Activated CD8-positive, alpha-beta memory T cell treated with anti-CD3 and anti-CD28 coated beads for 48 hours (primary cell): Measurements from ENCODE around the gene GRIN2C.

ENCODE experiments used
- DNase-seq, 3 experiments: peaks; one replicate each; pipeline ENCODE4 v3.0.0-alpha.2; 2020; ENCODE audit warnings: low read depth in 2 of 3, low spot score in 2 of 3

The GRIN2C gene

GRCh38 chr17:74850310-74850709 is 9.4 kb downstream of the GRIN2C start:
- DNase-seq: no peak

DNA sequence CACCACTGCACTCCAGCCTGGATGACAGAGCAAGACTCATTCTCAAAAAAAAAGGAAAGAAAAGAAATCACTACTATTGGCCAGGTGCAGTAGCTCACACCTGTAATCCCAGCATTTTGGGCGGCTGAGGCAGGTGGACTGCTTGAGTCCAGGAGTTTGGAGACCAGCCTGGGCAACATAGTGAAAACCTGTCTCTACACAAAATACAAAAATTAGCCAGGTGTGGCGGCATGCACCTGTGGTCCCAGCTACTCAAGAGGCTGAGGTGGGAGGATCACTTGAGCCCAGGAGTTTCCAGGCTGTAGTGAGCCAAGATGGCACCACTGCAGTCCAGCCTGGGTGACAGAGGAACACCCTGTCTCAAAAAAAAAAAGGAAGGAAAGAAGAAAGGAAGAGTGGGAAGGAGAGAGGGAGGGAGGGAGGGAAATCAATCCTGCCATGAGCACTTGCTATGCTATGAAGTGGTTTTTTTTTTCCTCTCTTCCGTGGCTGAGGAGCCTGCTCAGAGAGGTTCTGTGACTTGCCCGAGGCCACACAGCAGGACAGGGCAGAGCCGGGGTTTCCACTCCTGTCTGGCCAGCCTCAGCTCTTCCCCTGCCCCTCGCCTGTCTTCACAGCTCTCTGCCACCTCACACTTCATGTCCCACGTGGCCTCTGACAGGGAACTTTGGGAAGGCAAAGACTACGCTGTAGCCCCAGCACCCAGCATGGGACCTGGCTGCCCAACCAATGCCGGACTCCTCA is 10.9 kb downstream of the GRIN2C start:
- DNase-seq: no peak

DNA sequence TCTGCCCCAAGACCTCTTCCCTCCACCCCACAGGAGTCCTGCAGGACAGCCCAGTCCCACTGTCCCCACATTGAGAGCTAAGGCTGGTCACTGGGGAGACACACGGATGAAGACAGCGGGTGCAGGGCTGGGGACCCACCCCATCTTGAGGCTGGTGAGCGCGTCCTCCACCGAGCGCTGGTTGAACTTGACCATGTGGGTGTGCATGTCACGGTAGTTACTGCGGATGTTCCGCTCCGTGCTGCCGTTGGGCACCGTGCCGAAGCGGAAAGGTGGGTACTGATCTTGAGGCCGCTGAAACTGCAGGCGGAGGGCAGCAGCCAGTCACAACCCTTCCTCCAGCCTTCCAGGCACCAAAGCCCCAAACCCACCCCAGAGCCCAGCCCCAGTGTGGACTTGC is 13.1 kb downstream of the GRIN2C start:
- no peak for DNase-seq

- no peak for DNase-seq
Observed at GRCh38 chr17:74843352-74843627, 16.4 kb downstream of the GRIN2C start.

DNA sequence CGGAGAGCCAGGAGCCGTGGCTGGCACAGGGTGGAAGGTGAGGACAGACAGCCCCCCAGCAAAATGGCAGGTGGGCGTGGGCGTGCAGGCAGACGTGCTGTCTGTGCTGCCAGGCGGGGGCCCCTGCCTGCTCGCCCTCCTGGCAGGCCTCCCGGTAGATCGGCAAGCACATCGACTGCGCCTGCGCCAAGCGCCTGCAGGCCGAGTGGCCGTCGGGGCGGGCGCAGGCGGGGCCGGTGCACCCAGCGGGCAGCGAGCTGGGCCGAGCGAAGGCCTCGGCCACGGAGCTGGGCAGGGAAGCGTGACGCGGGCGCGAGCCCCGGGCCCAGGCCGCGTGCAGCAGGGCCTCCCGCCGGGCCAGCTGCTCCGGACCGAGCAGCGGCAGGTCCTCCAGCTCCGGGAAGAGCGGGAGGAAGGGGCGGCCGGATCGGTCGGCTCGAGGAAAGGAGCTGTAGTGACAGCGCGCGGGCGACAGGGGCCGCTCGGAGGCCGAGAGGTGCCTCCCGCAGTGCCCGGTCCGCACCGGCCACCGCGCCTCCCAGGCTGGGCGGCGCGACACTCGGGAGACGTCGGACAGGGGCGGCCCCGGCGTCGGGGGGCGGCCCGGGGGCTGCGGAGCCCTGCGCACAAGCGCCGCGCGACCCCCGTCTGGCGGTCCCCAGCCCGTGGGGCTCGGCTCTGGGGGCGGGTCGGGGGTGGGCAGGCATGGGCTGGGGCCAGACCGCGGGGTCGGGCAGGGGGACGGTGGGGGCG is 16.9 kb downstream of the GRIN2C start:
- DNase-seq: no peak

DNA sequence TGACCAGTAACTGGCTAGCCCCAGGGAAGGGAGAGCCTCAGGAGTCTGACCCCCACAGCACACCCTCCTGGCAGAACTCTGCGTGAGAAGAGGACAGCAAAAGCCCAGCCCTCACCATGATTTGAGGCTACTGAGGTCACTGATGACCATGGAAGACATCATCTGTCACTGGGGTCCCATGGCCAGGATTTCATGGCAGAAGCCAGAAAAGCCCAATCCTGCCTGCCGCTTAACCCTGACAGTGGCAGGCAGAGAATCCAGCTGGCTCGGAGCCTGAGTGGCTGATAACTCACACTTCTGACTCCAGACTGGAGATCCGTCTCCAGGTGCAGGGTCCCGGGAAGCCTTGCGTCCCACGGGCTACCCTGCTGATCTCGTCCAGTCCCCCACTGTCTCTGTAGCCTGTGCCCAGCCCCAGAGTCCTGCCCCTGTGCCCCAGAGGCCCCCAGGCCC is 17.5 kb downstream of the GRIN2C start:
- no peak for DNase-seq

DNA sequence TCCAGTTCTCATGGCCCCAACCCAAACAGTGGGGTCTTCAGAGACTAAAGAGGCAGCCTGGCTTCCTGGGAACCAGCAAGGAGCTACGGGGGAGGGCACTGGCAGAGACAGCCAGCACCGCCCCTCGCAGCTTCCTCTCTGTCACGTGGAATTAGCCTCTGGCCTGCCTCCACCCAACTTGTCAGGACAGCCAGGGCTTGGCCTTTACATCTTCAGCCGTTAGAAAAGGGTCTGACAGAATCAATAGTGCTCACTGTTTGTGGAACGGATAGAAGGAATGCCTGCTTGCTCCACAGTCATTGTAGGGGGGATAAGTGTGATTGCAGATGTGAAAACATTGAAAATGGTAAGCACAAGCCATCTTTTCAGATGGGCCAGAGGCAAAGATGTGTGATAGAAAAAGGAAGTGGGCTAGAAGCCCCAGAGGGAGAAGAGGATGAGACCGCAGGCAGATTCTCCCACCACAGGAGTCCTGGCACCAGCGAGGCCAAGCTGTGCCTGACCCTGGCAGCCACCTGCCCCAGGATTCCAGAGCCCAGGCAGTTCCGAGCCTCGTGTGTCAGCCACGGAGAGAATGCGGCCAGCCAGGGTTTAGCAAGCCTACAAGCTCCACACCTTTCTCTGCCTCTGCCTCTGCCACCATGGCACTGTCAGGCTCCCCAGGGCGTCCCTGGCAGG is 18.6 kb downstream of the GRIN2C start:
- DNase-seq: no peak

- no peak for DNase-seq
Observed at GRCh38 chr17:74839990-74840852, 19.5 kb downstream of the GRIN2C start.

- no peak for DNase-seq
Observed at GRCh38 chr17:74838274-74838673, 21.4 kb downstream of the GRIN2C start.

DNA sequence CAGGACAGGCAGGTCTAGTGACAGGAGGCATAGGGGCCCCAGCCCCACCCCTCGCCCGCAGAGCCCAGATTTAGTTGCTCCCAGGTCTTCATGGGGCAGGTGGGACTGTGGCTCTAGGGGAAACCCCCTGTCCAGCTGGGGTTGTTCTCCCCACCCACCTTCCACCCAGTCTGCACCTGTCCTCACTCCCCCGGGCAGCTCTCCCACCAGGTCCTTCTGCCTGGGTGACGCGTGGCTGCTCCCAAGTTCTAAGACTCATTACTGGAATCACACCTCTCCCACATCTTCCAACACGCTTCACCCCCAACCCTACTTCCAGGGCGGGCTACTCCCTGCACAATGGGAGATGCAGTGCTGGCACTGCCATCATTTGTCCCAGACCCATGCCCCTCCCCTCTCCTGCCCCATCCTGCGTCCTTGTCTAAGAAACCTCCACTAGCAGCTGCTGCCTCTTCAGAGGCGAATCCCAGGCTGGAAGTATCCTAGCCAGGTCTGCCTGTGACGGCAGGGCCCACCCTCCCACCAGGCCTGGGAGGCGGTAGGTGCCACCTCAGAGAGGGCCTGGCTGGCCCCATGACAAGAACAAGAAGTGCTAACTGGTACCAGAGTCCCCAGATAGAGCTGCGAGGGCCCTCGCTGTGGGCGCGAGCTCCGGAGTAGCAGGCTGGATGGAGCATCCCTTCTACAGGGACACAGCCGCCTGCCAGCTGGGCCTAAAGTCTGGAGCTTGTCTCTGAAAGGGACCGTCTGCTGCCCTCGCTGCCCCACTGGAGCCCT is 22.8 kb downstream of the GRIN2C start:
- DNase-seq: no peak

GRCh38 chr17:74836191-74836590 is 23.5 kb downstream of the GRIN2C start:
- no peak for DNase-seq

DNA sequence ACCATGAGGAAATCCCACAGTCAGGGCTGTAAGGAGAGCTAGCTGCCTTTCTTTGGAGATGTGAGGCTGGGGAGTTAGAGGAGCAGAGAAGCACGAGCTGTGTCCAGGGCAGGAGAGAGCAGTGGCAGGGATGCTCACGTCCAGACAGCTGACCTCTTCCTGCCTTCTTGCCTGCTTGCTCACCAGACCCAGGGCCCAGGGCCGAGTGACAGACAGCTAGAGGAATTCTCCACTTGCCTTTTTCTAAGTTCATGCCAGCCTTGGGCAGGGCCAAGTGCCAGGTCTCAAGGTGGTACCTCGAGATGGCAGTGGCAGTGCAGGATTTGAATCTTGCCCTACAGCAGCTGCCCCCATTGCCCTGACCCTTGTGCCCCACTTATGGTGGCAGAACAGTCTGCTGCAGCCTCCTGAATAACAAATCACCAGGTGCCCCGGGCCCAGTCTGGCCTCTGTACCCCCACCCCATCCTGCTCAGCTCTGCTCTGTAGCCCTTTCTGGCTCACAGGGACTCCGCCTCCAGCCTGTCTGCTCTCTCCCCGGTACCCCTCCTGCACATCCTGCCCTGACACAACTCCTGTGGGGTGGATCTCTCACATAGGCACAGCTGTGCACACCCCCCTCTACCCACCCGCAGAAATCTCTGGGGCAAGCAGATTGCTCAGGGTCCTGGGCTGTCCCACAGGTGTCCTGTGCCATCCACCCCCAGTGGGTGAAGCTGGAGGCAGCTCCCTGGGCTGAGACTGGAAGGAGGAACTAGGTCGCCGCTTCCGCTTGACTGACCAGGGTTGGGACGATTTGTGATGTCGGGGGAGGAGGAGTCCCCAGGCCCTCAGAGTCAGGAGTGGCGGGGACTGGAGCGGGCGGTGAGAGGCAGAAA is 25.9 kb downstream of the GRIN2C start:
- no peak for DNase-seq

GRCh38 chr17:74832421-74832820 is 27.3 kb downstream of the GRIN2C start:
- no peak for DNase-seq

DNA sequence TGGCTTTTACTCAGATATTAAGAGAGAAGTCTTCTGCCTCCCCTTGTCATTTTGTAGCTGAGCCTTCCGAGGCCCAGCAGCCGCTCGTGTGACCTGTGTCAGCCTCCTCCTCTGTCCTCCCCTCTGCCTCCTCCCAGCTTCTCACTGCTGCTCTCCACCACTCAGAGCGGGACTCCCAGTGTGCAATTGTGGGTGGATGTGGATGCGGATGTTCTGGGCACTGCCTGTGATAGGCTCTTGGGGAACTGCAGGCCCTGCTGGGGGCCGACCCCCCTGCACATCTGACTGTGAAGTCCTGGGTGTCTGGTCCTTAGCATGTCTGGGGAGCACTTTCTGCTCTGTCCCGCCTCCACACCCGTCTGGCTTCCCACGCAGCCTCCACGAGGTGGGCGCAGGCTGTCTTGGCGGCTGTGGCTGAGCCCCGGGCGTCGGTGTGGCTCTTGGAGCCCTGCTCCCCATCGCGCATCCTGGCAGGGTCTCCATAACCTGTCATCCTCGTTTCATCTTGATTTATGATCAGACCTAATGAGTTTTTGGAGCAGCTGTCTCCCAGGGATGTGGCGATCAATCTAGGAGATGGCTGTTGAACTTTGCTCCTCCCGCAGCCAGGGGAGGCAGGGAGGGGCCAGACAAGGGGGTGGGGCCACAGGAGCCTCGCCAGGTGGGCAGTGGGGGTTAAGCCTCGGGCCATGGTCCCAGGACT is 28.1 kb downstream of the GRIN2C start:
- DNase-seq: no peak

- no peak for DNase-seq
Observed at GRCh38 chr17:74830861-74831260, 28.8 kb downstream of the GRIN2C start.

GRCh38 chr17:74827800-74828199 is 31.9 kb downstream of the GRIN2C start:
- DNase-seq: no peak

DNA sequence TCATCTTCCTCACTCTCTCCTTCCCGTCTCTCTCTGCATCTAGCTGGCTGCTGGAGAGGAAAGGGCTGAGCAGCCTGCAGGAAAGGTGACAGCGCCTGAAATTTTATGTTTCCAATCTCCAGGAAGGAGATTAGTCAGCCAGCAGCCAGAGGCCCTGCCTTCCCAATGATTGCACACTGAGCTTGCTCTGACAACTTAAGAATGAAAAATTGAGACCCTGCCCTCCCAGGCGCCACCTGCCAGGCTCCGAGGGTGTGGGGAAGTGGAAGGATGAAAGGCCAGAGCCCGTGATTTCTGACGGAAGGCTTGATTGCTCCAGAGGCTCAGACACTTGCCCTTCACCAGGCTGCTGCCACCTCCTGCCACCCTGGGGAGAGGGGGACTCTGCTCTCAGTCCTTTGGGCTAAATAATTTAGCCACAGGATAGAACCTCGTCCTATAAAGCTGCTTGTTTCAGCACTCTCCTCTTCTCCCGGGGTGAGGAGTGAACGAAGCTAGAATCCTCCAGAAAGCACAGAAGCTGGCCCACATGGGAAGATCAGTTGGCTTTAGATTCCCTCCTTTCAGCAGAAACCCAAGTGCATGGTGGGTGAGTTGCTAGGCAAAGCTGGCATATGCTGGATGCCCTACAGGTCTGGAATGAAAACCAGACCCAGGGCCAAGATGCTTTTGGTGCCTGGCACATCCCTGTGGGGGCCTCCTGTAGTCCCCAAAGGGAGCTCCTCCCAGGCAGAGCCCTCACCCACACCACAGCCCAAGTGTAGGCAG is 33.5 kb downstream of the GRIN2C start:
- no peak for DNase-seq

DNA sequence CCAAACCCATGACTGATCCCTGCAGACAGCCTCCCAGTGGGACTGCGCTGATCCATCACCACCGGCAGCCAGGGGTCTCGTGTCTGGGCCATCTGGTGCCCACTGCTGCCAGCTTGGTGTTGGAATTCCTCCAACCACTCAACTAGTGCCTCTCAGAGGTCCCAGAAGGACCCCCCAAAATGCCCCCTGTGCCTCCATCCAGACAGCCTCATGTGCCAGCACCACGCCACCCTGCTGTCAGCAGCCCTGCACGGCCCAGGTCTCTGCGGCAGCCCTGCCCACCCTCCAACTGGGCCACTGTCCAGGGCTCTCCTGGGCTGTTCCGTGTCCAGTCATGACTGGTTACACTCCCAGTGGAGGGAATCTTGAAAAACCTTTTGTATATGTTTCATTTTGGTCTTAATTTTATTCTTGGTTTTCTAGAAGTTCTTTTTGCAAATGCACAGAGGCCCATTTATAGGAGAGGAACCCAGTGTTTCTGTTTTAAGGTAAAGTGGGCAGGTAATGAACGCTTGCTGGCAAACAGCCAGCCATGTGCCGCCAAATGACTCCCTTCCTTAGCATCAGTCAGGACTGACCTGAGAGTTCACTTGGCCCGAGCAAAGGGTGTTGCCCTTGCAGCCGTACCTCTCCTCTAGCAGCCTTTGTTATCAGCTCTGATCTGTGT is 34.6 kb downstream of the GRIN2C start:
- DNase-seq: no peak
